ENCODE data around the gene STX2. TPM values are rescaled to one million over a fixed set of nuclear protein-coding genes. Genes with fewer than 3 reads are reported as not detected.

The STX2 gene
- total and polyA plus RNA-seq, 4 donors = 11.9 to 28.4 (median 20.9) TPM

- no peak overlapping the region for H3K9ac ChIP-seq (ENCODE audit: insufficient read depth in 1 of 2, low read length in 2 of 2)
- peaks cover 0 to 2% (median 0%) of the 10 kb centered on the region in 4 donors for H3K36me3 ChIP-seq (ENCODE audit: control insufficient read depth in 4 of 4, insufficient read depth in 4 of 4, low read length in 4 of 4)
- ATAC-seq (ENCODE audit: insufficient read depth, low FRiP score) = no peak
- peaks cover 0 to 2% (median 0%) of the 10 kb centered on the region in 4 donors for H3K9me3 ChIP-seq (ENCODE audit: control insufficient read depth in 4 of 4, insufficient read depth in 3 of 4, low read length in 3 of 4)
- WGBS, 2 donors = 92 to 96% methylated on average over 5 of the region's 5 CpGs
- no peak for TF ChIP-seq CTCF (IDR thresholded peaks at IDR 0.05; ENCODE audit: control extremely low read depth, extremely low read depth)
- H3K4me1 ChIP-seq (ENCODE audit: control insufficient read depth in 5 of 5, insufficient read depth in 5 of 5, low read length in 5 of 5) = peaks cover 0 to 28% (median 12%) of the 10 kb centered on the region in 5 donors
- DNase-seq = no peak
- no peak overlapping the region for H3K4me3 ChIP-seq
- no peaks in the 10 kb centered on the region for H3K27me3 ChIP-seq (ENCODE audit: control insufficient read depth in 3 of 3, insufficient read depth in 3 of 3, low read length in 2 of 3)
- H3K27ac ChIP-seq (ENCODE audit: low read depth in 1 of 2, low read length in 1 of 2) = no peak overlapping the region
Measured at GRCh38 chr12:130831876-130832405, 7.1 kb downstream of the STX2 start.

- peaks cover 0 to 2% (median 0%) of the 10 kb centered on the region in 4 donors for H3K36me3 ChIP-seq (ENCODE audit: control insufficient read depth in 4 of 4, insufficient read depth in 4 of 4, low read length in 4 of 4)
- no peak overlapping the region for H3K4me3 ChIP-seq
- H3K9ac ChIP-seq (ENCODE audit: insufficient read depth in 1 of 2, low read length in 2 of 2) = no peak overlapping the region
- peaks cover 0 to 3% (median 0%) of the 10 kb centered on the region in 4 donors for H3K9me3 ChIP-seq (ENCODE audit: control insufficient read depth in 4 of 4, insufficient read depth in 3 of 4, low read length in 3 of 4)
- H3K27ac ChIP-seq (ENCODE audit: low read depth in 1 of 2, low read length in 1 of 2) = no peak overlapping the region
- H3K4me1 ChIP-seq (ENCODE audit: control insufficient read depth in 5 of 5, insufficient read depth in 5 of 5, low read length in 5 of 5) = peaks cover 0 to 28% (median 12%) of the 10 kb centered on the region in 5 donors
- WGBS, 2 donors = 71 to 93% methylated on average over 4 of the region's 4 CpGs
- no peak for DNase-seq
- no peak for ATAC-seq (ENCODE audit: insufficient read depth, low FRiP score)
- H3K27me3 ChIP-seq (ENCODE audit: control insufficient read depth in 3 of 3, insufficient read depth in 3 of 3, low read length in 2 of 3) = no peaks in the 10 kb centered on the region
- no peak for TF ChIP-seq CTCF (IDR thresholded peaks at IDR 0.05; ENCODE audit: control extremely low read depth, extremely low read depth)
Measured at GRCh38 chr12:130831246-130831645, 7.8 kb downstream of the STX2 start.

- Histone ChIP-seq H3K9ac (ENCODE audit: insufficient read depth in 1 of 2, low read length in 2 of 2) (no peak overlapping the region), H3K36me3 (ENCODE audit: control insufficient read depth in 4 of 4, insufficient read depth in 4 of 4, low read length in 4 of 4) (peaks cover 0 to 2% (median 0%) of the 10 kb centered on the region in 4 donors), H3K4me1 (ENCODE audit: control insufficient read depth in 5 of 5, insufficient read depth in 5 of 5, low read length in 5 of 5) (peaks cover 0 to 28% (median 12%) of the 10 kb centered on the region in 5 donors), H3K27ac (ENCODE audit: low read depth in 1 of 2, low read length in 1 of 2) (no peak overlapping the region), H3K9me3 (ENCODE audit: control insufficient read depth in 4 of 4, insufficient read depth in 3 of 4, low read length in 3 of 4) (peaks cover 0 to 4% (median 0%) of the 10 kb centered on the region in 4 donors), H3K27me3 (ENCODE audit: control insufficient read depth in 3 of 3, insufficient read depth in 3 of 3, low read length in 2 of 3) (no peaks in the 10 kb centered on the region), H3K4me3 (no peak overlapping the region)
- TF ChIP-seq CTCF (IDR thresholded peaks at IDR 0.05; ENCODE audit: control extremely low read depth, extremely low read depth) = no peak
- 84 to 91% methylated on average over 14 of the region's 14 CpGs for WGBS, 2 donors
- DNase-seq (no peak), ATAC-seq (ENCODE audit: insufficient read depth, low FRiP score) (no peak)
Measured at GRCh38 chr12:130830246-130830551, 8.9 kb downstream of the STX2 start.
